K562 (cell line): ENCODE results near the gene CLHC1. TPM values are rescaled to one million over a fixed set of nuclear protein-coding genes. Genes with fewer than 3 reads are reported as not detected.
A peak's percentile ranks its signal among the peaks of the same experiment; 100 is the strongest.

Experiments
- ATAC-seq: fragments of 200-7000 bp; cut with Tn5 transposase; 3 replicates; pipeline ENCODE4 v1.9.1; 2020; ENCODE audit warnings: moderate library complexity
- BruUV-seq: library from RNA; stranded (reverse); fragments of 400-500 nt; replicated peaks from 2 replicates; lab custom pipeline; 2021; lab: Mats Ljungman, UMichigan
- CTCF ChIA-PET: fragments of 300-600 bp; formaldehyde crosslinking; extraction: SDS; loops from one replicate; lab custom pipeline; 2021; ENCODE audit warnings: low intra/inter-chr PET ratio; lab: Yijun Ruan, JAX
- POLR2A ChIA-PET: fragments of 300-600, 350-650 bp; sonication (Branson Sonifier 250); formaldehyde crosslinking; extraction: SDS; loops from one replicate; lab custom pipeline; 2021; ENCODE audit warnings: antibody characterized with exemption, inconsistent platforms; lab: Yijun Ruan, JAX
- DNase-seq, 4 experiments: peaks; one replicate each; pipeline versions ENCODE4 v3.0.0 to v3.0.0-alpha.2; 2011 to 2018; ENCODE audit warnings: low spot score in 3 of 4, mixed read lengths in 3 of 4; ENCODE audit errors: extremely low read depth in 1 of 4
- FAIRE-seq: peaks from 2 replicates; lab custom pipeline; 2011; peaks lifted over from hg19 to GRCh38; lab: Jason Lieb, UNC
- H2AFZ ChIP-seq: 2 replicates; pipeline ENCODE4 v1.6.0; 2011; ENCODE audit warnings: low read depth, low read length, control low read depth, inconsistent platforms
- H3K27ac ChIP-seq: fragments of 200-600 bp; 3 replicates; pipeline ENCODE4 v1.8.0; 2011; ENCODE audit warnings: low read depth, mild to moderate bottlenecking, control low read depth, inconsistent platforms, low read length, moderate library complexity, mixed read lengths; ENCODE audit errors: extremely low read depth
- H3K27me3 ChIP-seq, 2 experiments: fragments of 300-600 bp in 1 of 2; 2 replicates in 1 of 2; 3 replicates in 1 of 2; pipeline versions ENCODE4 v1.6.0 to v1.8.0; 2011; ENCODE audit warnings: inconsistent platforms in 2 of 2, low read length in 2 of 2, mild to moderate bottlenecking in 1 of 2, mixed read lengths in 1 of 2, moderate library complexity in 1 of 2; ENCODE audit not compliant: control insufficient read depth in 2 of 2, insufficient read depth in 2 of 2
- H3K36me3 ChIP-seq: fragments of 300-600 bp; 3 replicates; pipeline ENCODE4 v1.8.0; 2011; ENCODE audit warnings: mild to moderate bottlenecking, low read length, inconsistent platforms; ENCODE audit not compliant: control insufficient read depth, insufficient read depth
- H3K4me1 ChIP-seq, 2 experiments: fragments of 200-600 bp in 1 of 2; replicated peaks in 1 of 2; 2 replicates in 1 of 2; 3 replicates in 1 of 2; pipeline versions ENCODE4 v1.5.1 to v1.8.0; 2011; ENCODE audit warnings: inconsistent platforms in 2 of 2, low read length in 2 of 2, mild to moderate bottlenecking in 1 of 2, mixed read lengths in 1 of 2, moderate library complexity in 1 of 2; ENCODE audit not compliant: control insufficient read depth in 2 of 2, insufficient read depth in 2 of 2
- H3K4me2 ChIP-seq: 2 replicates; pipeline ENCODE4 v1.6.1; 2011; ENCODE audit warnings: low read length, control low read depth, inconsistent platforms, mixed read lengths; ENCODE audit not compliant: insufficient read depth
- H3K4me3 ChIP-seq: fragments of 200-600 bp; sonication (generic), shearing (Covaris generic); 2 replicates; pipeline ENCODE4 v1.5.1; 2016; ENCODE audit warnings: control low read depth, inconsistent platforms
- H3K79me2 ChIP-seq: fragments of 200-600 bp; 3 replicates; pipeline ENCODE4 v1.8.0; 2011; ENCODE audit warnings: low read length, inconsistent platforms; ENCODE audit not compliant: control insufficient read depth, insufficient read depth
- H3K9ac ChIP-seq, 2 experiments: 2 replicates each; pipeline versions ENCODE4 v1.6.0 to v1.6.1; 2011; ENCODE audit warnings: low read depth in 2 of 2, low read length in 2 of 2, control low read depth in 1 of 2, inconsistent platforms in 1 of 2, mild to moderate bottlenecking in 1 of 2, mixed read lengths in 1 of 2; ENCODE audit not compliant: insufficient read depth in 1 of 2
- H3K9me1 ChIP-seq: one replicate; pipeline ENCODE4 v1.6.0; 2011; ENCODE audit warnings: inconsistent platforms, mild to moderate bottlenecking, low read length, moderate library complexity; ENCODE audit not compliant: control insufficient read depth, insufficient read depth
- H3K9me3 ChIP-seq: replicated peaks from 2 replicates; pipeline ENCODE4 v1.5.1; 2011; ENCODE audit warnings: low read depth, low read length, inconsistent platforms; ENCODE audit not compliant: control insufficient read depth, insufficient read depth
- H4K20me1 ChIP-seq: replicated peaks from 2 replicates; pipeline ENCODE4 v1.6.1; 2011; ENCODE audit warnings: low read length, inconsistent platforms, mixed read lengths; ENCODE audit not compliant: control insufficient read depth, insufficient read depth
- ATF3 ChIP-seq, 2 experiments: fragments of 450-650 bp in 1 of 2; sonication (generic) in 1 of 2; formaldehyde crosslinking in 1 of 2; IDR thresholded peaks in 1 of 2; conservative IDR thresholded peaks in 1 of 2; 2 replicates each; pipeline versions ENCODE4 v1.6.1 to v1.8.1; 2016 to 2023; ENCODE audit warnings: mild to moderate bottlenecking in 2 of 2, moderate library complexity in 2 of 2, inconsistent platforms in 1 of 2, missing genetic modification reagents in 1 of 2
- DDX20 ChIP-seq: fragments of 450-650 bp; IDR thresholded peaks from 2 replicates; pipeline ENCODE4 v1.6.1; 2016; ENCODE audit warnings: missing genetic modification characterization, low read depth, mild to moderate bottlenecking, missing compliant biosample characterization, moderate library complexity
- DPF2 ChIP-seq: fragments of 450-650 bp; IDR thresholded peaks from 2 replicates; pipeline ENCODE4 v1.6.1; 2016
- FOXJ2 ChIP-seq: fragments of 200-800 bp; sonication (Bioruptor generic); IDR thresholded peaks from 2 replicates; pipeline ENCODE4 v1.6.1; 2016; ENCODE audit warnings: missing genetic modification characterization, missing compliant biosample characterization
- FUS ChIP-seq: fragments of 200-400 bp; formaldehyde crosslinking; optimal IDR thresholded peaks from 2 replicates; pipeline ENCODE3; 2017; ENCODE audit warnings: low read depth, low read length
- KAT2B ChIP-seq: IDR thresholded peaks from one replicate; pipeline ENCODE4 v1.6.1; 2012; ENCODE audit warnings: low read depth, mild to moderate bottlenecking, control low read depth, inconsistent platforms, low read length, moderate library complexity
- MCM7 ChIP-seq, 2 experiments: fragments of 450-650 bp; IDR thresholded peaks; 2 replicates each; pipeline ENCODE4 v1.6.1; 2016 to 2018
- SIN3A ChIP-seq, 2 experiments: fragments of 150-350 bp in 1 of 2; IDR thresholded peaks; 2 replicates each; pipeline ENCODE4 v1.6.1; 2011 to 2016; ENCODE audit warnings: borderline replicate concordance in 2 of 2, low read depth in 2 of 2, low read length in 2 of 2, mild to moderate bottlenecking in 2 of 2, moderate library complexity in 2 of 2; ENCODE audit not compliant: control insufficient read depth in 1 of 2
- ZKSCAN8 ChIP-seq: fragments of 200-800 bp; sonication (Bioruptor generic); IDR thresholded peaks from 2 replicates; pipeline ENCODE4 v1.6.1; 2016; ENCODE audit warnings: missing genetic modification characterization, missing compliant biosample characterization
- ZNF511 ChIP-seq: sonication (generic); formaldehyde crosslinking; IDR thresholded peaks from 2 replicates; pipeline ENCODE4 v1.8.0; 2022; ENCODE audit warnings: mild to moderate bottlenecking, missing genetic modification reagents
- WGBS: fragments of 100-300 bp; shearing (Covaris generic); methylation state at CpG from one replicate; pipeline ENCODE4 v1.1.6; 2016; ENCODE audit warnings: low coverage, mixed read lengths; ENCODE audit not compliant: insufficient coverage; ENCODE audit errors: missing lambda C conversion rate; 5-methylcytosine and 5-hydroxymethylcytosine counted together
- in situ Hi-C: fragments of 300-500 bp; cut with MboI; formaldehyde crosslinking; loops from 4 replicates; pipeline ENCODE4 v1.15.0; 2018; ENCODE audit warnings: inconsistent platforms, mixed read lengths
- intact Hi-C: fragments of 100-400 bp; cut with micrococcal nuclease; formaldehyde crosslinking; loops from 2 replicates; pipeline ENCODE4 v1.14.2; 2022
- polyA plus RNA-seq, 8 experiments: library from polyadenylated mRNA; depleted of rRNA in 4 of 8; stranded (reverse) in 5 of 8; unstranded in 3 of 8; fragments of >200 nt; fragmentation: Nextera tagmentation in 2 of 8; fragmentation: Illumina TruSeq in 1 of 8; extraction: Ambion mirVana in 2 of 8; extraction: Trizol in 1 of 8; gene quantifications; 2 replicates each; pipeline versions ENCODE4 v1.2.1 to v1.2.3, GENCODE V29; 2011 to 2014; ENCODE audit warnings: inconsistent platforms in 1 of 8, missing spikeins in 1 of 8
- total RNA-seq, 7 experiments: library from RNA; depleted of rRNA in 6 of 7; stranded (reverse); fragments of >200 nt in 6 of 7; fragmentation: Illumina TruSeq in 2 of 7; extraction: Trizol in 2 of 7; gene quantifications; 2 replicates each; pipeline versions ENCODE4 v1.2.1 to v1.2.3, GENCODE V29; 2011 to 2021; ENCODE audit warnings: low replicate concordance in 1 of 7

Gene CLHC1
- total and polyA plus RNA-seq, 9 of the 15 experiments (the other 6 are each of a cell fraction or from before 2014, with no cell fraction given): 3.7 to 14.3 (median 8.6) TPM

GRCh38 chr2:55157474-55157884 lies 74.6 kb downstream of the CLHC1 start (continued):
- TF ChIP-seq ATF3 (IDR thresholded peaks at IDR 0.05) (peak; percentile 86), ATF3 (CRISPR knock-in tag; conservative IDR thresholded peaks at IDR 0.05) (no peak; the same call in 1 of the 2 replicates)

- ChIA-PET POLR2A (interaction anchor here (1.0 to 2.4 kb wide), 4 partner anchors 9 to 111 kb away, joined by 3 to 8 read pairs (median 4); no protein-coding TSS in a partner anchor), CTCF (no interaction called here)
- Histone ChIP-seq H3K27ac (peak overlapping the region; percentile 40; the same call in 2 of the 3 replicates), H3K9me3 (no peaks in the 10 kb centered on the region), H3K79me2 (no peaks in the 10 kb centered on the region), H4K20me1 (no peaks in the 10 kb centered on the region), H3K9ac (peak overlapping the region in 1 of 2 experiments; percentile 40; a peak in 2 of 4 replicates), H3K4me1 (peaks cover 18 to 41% of the 10 kb centered on the region in 2 experiments), H3K9me1 (no peaks in the 10 kb centered on the region), H3K4me2 (peak overlapping the region; percentile 61), H2AFZ (peak overlapping the region; percentile 81), H3K27me3 (no peaks in the 10 kb centered on the region), H3K4me3 (no peak overlapping the region), H3K36me3 (no peaks in the 10 kb centered on the region)
- in situ Hi-C loops (no loop called here), intact Hi-C loops (no loop called here)
- no peak for FAIRE-seq
- BruUV-seq: no TSS peak
- DNase-seq: no peak
- TF ChIP-seq KAT2B (no peak), FOXJ2 (tag) (0 out of 2 replicates have a peak, but pooled peaks have one; percentile 13), FUS (no peak), ZKSCAN8 (CRISPR knock-in tag) (no peak), MCM7 (IDR thresholded peaks at IDR 0.05) (no peak), ZNF511 (CRISPR knock-in tag) (no peak), DPF2 (no peak), DDX20 (tag) (0 out of 2 replicates have a peak, but pooled peaks have one; percentile 8), SIN3A (IDR thresholded peaks at IDR 0.05; ENCODE audit: borderline replicate concordance in 2 of 2, control insufficient read depth in 1 of 2, low read depth in 2 of 2, low read length in 2 of 2) (no peak)
- ATAC-seq: no peak
- 23% methylated on average over 2 of the region's 2 CpGs for WGBS
Measured at GRCh38 chr2:55156984-55157383, 75.1 kb downstream of the CLHC1 start.
